DMS 273 treated with DMSO at 0.1 percent for 48 hours (cell line): Measurements from ENCODE around the gene CHN1.

Experiments used
- DNase-seq: peaks from one replicate; lab custom pipeline; 2025; lab: John Stamatoyannopoulos, UW

CHN1 gene

DNA sequence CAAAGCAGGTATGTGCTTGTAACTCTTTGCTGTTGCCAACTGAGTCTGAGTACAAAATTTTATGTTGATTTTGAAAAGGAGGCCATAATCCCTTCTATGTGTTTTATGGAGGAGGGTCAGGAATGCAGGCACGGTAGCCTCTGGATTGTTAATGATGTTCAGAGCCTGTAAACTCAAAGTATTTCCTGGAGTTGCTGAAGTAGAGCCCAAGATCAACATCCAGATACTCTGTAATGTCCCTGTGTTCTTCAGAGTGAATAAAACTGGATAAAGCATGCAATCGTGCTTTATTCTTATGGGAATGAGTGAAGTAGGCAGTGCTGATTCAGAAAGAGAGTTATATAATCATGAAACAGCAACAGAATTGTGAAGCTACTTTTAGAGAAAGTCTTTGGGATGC is 179.1 kb downstream of the CHN1 start:
- no peak for DNase-seq

- DNase-seq, result peak; percentile 58
These were observed 181.1 kb downstream of the CHN1 start for GRCh38 chr2:174824068-174824467.

DNA sequence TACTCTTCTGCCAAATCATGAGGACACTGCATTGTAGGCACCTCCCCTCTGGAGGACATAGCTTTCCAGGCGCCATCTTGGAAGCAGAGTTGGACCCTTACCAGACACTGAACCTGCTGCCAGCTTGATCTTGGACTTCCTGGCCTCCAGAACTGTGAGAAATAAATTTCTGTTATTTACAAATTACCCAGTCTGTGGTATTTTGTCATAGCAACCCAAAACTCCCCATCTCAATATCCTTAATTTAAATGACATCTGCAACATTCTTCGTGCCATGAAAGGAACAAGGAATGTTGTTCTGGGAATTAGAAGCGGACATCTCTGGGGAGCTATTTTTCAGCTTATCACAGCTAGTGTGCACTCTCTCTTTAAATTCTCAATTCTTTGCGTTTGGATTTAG is 183.6 kb downstream of the CHN1 start:
- DNase-seq, result no peak

DNA sequence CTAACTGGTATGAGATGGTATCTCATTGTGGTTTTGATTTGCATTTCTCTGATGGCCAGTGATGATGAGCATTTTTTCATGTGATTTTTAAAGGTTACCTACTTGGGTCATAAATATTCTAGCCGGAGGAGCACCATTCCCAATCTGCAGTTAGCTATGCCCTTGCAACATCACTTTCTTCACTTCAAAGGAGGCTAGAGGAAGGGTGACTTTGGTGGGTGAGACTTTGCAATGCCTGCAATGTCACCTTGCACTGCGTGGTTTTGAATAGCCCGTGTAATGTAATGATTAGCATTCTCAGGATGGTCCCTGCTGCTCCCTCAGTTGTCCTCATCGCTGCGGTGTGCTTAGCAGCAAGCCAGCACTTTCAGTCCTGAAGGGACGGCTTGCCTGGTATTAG is 184.8 kb downstream of the CHN1 start:
- DNase-seq, result no peak

DNA sequence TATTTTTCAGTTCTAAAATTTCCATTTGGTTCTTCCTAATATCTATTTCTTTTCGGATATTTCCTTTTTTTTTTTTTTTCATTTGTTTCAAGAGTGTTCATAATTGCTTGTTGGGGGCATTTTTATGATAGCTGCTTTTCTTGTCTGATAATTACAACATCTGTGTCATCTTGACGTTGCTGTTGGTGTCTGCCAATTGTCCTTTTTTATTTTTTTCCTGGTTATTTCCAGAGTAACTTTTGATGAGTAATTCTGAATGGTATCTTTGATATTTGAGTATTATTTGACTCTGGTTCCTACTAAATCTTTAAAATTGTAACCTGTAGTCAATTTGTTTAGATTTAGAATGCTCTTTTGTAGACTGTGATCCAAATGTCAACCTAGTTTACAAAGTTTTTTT is 189.7 kb downstream of the CHN1 start:
- no peak for DNase-seq

GRCh38 chr2:174812037-174812436 is 193.1 kb downstream of the CHN1 start:
- DNase-seq, result no peak

- DNase-seq, result no peak
These were observed 197.2 kb downstream of the CHN1 start for GRCh38 chr2:174807931-174808330.

GRCh38 chr2:174805803-174806202 is 199.4 kb downstream of the CHN1 start:
- no peak for DNase-seq

GRCh38 chr2:174802459-174802858 is 202.7 kb downstream of the CHN1 start:
- DNase-seq, result no peak

DNA sequence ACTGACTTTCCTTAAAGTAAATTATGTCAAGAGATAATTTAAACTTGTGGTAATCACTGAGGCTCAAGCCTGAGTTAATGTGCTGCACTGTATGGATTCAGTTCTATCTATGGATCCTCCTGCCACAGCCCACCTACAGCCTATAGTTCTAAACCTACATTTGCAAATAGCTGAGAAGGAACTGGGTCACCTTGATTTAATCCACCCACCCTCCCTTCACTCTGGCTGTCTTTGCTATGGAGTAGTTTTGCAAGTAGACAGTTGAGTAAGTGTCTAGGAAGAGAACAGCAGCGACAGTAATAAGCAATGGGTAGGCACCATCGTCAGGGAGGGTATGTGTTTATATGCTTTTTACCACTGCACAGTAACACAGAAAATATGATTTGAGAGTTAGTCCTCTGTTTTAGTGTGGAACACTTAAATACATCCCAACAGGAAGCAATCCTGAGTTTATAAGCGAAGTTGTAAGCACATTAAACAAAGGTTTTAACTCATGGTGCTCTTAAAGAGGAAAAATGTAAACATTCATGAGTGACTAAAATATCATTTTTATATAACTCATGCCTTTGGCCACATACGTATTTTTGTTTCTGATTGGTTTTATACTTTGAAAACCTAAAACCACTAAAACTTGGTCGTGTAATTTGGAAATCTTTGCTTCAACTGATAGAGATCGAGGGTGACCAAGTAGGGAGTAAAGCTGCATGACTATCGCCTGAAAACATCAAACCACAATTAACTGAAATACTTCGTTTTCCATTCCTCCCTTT is 204.6 kb downstream of the CHN1 start:
- DNase-seq, result no peak

- no peak for DNase-seq
These were observed 206.4 kb downstream of the CHN1 start for GRCh38 chr2:174798801-174799200.

DNA sequence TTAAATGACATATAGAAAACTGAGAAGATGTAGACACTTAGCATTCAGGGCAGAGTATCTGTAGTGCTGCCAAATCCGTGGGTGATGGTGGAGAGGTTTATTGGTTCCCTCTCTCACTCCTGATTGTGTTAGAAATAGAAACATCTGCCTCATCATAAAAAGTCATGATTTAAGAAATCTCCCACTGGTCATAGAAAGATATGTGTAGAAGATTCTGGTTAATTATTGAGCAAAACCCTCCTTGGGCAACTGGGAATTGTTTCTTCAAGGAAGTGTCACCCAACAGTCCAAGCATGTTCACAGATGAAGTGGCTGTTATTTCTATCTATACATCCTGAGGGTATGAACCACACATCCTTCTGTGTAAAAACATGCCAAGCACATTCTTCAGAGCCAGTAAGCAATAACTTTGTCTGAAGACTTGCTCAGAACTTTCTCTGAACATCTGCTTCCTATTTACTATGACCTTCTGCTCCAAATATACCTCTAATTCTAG is 207.4 kb downstream of the CHN1 start:
- DNase-seq, result no peak

DNA sequence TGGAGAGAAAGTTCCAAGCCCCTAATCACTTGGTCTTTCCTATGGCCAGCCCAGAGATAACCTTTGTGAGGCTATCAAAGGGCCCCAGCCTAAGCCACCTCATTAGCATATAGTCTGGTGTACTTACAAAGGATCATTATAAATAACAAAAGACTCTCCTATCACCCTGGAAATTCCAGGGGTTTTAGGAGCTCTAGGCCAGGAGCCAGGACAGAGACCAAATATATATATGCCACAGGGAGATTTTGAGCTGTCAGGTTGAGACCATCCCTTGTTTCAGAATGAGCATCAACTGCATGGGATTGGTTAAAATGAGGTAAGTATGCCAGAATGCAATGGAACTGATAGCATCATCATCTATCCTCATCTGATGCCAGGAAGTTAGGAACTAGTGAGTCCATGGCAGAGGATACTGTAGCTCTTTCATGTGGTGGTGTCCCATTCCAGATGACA is 208.8 kb downstream of the CHN1 start:
- DNase-seq, result no peak

DNA sequence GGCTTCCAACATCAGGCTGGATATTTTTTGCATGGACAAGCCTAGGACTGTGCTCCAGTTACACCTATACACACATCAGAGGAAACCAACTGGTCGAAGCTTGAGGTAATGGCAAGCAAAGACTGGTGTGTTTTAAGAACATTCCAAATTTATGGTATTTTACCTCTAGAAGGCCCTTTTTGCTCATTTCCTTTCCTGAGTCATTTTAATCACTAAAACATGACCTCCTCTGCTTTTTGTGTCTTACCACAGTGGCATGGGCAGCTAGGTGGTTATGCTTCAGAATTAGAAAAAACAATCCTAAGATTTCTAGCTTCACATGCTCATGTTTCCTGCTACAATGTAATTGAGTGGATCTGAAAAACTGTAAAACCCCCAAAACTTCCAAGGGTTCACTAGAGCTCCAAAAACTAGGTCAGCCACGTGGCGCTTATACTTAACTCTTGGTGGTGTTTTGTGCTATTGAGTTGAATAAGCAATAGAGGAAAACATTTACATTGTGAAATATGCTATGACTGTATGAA is 210.3 kb downstream of the CHN1 start:
- DNase-seq, result no peak

DNA sequence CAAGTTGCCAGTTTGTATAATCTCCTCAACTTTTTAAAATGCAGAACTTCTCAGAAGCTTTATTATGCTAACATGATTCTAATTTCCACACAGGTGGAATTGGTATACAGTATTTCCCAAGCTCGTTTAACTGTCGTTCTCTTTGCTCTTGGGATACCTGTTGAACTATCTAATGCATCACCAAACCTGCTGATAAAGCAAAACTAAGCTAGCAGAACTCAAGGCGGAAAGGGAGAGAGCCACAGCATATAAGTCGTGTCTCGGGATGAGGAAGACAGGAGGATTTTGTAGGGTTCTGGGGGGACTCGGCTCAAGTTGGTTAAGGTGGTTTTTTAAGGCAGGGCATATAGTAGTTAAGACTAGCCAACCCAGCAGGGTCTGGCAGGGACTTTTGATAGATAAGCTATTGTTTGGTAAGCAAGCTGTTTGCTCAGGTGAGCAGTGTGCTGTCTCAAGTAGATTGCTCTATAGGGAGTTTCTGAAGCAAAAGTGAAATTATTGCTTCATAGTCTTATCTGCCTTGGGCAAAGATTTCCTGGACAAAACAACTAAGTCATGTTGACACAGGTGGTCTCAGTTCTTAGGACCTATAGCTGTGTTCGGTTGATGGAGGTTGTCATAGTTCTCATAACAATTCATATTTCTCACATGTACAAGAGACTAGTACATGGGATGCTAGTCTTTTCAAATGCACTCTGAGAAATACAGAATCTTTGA is 212.7 kb downstream of the CHN1 start:
- DNase-seq, result no peak

DNA sequence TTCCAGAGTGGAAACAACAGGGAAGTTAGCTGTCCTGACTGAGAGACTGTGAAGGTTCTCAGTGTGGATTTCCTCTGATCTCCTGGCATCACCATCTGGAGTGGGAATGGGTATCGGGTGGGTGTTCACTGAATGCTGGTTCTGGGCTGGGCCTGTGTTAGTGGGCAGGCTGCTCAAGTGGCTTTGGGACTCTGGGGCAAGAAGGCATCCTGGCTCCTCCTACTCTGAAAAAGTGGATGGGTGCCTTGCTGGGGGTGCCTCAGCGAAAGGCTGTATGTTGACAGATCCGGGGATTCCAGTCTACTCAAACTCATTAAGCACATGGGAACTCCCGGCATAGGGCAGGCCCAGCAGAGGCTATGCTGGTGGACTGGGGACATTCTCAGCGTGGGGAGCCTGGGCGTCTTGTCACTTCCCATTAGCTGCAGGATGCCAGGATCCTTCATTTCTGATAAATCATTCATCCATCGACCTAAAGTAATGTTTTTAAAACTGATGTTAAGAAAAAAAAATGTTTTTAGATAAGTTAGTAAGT is 213.4 kb downstream of the CHN1 start:
- DNase-seq, result no peak

DNA sequence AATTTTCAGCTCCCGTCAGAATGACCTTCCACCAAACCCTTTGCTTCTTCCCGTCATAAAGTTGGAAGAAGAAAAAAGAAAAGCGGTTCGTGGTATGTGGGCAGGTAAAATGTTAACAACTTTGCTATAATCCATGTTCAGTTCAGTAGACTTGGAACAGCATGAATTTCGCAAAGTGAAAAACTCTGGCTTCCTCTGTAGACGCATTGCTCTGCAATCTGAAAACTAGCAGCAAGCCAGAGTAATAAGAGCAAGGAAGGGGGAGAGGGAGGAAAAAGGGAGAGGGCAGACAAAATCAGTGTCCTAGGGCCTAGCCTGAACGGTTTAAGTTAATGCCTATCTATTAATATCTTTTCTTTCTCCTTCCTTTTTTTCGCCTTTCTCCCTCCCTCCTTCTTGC is 214.2 kb downstream of the CHN1 start:
- no peak for DNase-seq

DNA sequence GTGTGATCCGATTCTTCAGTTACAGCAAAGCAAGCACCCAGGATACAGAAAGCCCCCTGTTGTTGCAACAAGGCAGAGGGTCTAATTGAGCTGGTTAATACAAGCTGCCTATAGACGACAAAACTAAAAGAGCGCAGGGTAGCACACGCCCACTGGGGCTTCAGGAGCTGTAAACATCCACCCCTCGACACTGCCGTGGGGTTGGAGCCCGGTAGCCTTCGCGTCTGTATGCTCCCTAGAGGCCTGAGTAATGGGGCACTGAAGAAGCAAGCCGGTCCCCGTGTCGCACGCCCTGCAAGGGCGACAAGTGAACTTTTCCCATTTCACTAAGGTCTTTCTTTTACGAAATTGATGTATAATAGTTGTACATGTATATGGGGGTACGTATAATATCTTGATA is 216.2 kb downstream of the CHN1 start:
- DNase-seq, result no peak

- DNase-seq, result no peak
These were observed 216.8 kb downstream of the CHN1 start for GRCh38 chr2:174788291-174788929.

GRCh38 chr2:174787487-174788205 is 217.5 kb downstream of the CHN1 start:
- no peak for DNase-seq

DNA sequence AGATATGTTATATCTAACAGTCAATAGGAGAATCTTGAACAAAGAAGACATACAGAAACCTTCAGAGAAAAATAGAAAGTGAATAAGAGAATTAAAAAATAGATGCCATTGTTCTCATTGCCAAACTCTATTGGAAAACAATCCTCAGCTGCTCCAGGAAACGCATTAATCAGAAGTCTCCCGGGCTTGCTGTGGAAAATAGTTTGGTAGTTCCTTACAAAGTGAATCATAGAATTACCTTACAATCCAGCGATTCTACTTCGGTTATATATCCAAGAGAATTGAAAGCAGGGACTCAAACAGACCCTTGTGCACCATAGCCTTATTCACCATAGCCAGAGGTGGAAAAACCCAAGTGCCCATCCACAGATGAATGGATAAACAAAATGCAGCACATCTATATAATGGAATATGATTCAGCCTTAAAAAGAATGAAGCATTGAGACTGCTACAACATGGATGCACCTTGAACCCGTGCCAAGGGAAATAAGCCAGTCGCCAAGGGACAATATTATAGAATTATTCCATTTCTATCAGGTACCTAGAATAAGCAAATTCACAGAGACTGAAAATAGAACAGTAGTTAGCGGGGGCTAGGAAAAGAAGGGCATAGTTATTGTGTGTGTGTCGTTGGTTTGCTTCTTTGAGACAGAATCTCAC is 219.0 kb downstream of the CHN1 start:
- no peak for DNase-seq
